ENCODE measurements around the gene ARPC2. TPM values are rescaled to one million over a fixed set of nuclear protein-coding genes. Genes with fewer than 3 reads are reported as not detected.
A peak's percentile ranks its signal among the peaks of the same experiment; 100 is the strongest.
"Not testable (repeated sequence)": the region's sequence is repeated elsewhere in the genome, so short reads cannot be mapped to it uniquely, and the experiment has no call there.

The ARPC2 gene
- total and polyA plus RNA-seq, 2 of the 13 experiments (the other 11 are each of a cell fraction or from before 2014, with no cell fraction given): 168 to 303 TPM

DNA sequence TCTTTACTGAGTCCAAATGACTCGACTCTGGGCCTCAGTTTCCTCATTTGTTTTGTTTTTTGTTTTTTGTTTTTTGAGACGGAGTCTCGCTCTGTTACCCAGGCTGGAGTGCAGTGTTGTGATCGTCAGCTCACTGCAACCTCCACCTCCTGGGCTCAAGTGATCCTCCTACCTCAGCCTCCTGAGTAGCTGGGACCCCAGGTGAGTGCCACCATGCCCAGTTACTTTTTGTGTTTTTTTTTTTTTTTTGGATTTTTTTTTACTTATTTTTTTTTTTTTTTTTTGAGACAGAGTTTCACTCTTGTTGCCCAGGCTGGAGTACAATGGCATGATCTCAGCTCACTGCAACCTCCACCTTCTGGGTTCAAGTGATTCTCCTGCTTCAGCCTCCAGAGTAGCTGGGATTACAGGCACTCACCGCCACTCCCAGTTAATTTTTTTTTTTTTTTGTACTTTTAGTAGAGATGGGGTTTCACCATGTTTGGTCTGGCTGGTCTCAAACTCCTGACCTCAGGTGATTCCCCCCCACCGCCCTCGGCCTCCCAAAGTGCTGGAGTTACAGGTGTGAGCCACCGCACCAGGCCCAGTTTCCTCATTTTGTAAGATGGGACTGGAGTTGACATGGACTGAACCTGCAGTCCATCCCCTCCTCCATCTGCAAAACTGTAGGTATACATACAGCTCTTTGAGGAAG lies 56.4 kb downstream of the ARPC2 start:
- intact Hi-C loops (cut with micrococcal nuclease; ENCODE audit: unreplicated experiment) (loop anchor here (5.0 kb wide), 2 partner anchors 56 to 86 kb away; partner anchors contain the start of gene ARPC2), in situ Hi-C loops (cut with HindIII; ENCODE audit: extremely low pct_ligation_motif_present, low pct_unique_long_range_greater_than_20kb) (loop anchor here (5.0 to 10.0 kb wide), 2 partner anchors 191 to 374 kb away; no protein-coding TSS in a partner anchor)
- H3K4me2 ChIP-seq (ENCODE audit: low read depth, low read length); H3K9me3 ChIP-seq (ENCODE audit: low read length); FAIRE-seq; H4K20me1 ChIP-seq (ENCODE audit: insufficient read depth, low read length); BruUV-seq (replicated peaks); H3K27ac ChIP-seq (ENCODE audit: extremely low read length, insufficient read depth, low read length); ATAC-seq; H3K9ac ChIP-seq (ENCODE audit: insufficient read depth, low read depth, low read length); H2AFZ ChIP-seq (ENCODE audit: low read length); H3K27me3 ChIP-seq (ENCODE audit: control insufficient read depth in 1 of 2, insufficient read depth in 2 of 2, low read length in 2 of 2); H3K4me3 ChIP-seq (replicated peaks in 1 of 3; ENCODE audit: insufficient read depth in 1 of 3, low read depth in 2 of 3, low read length in 3 of 3); DNase-seq (ENCODE audit: low spot score): not testable (repeated sequence)
- Histone ChIP-seq H3K4me1 (ENCODE audit: insufficient read depth, low read length) (peaks cover 29% of the 10 kb centered on the region), H3K79me2 (ENCODE audit: insufficient read depth, low read length) (peaks cover 21% of the 10 kb centered on the region), H3K36me3 (replicated peaks in 1 of 2; ENCODE audit: control insufficient read depth in 1 of 2, insufficient read depth in 2 of 2, low read length in 2 of 2) (peaks cover 28 to 49% of the 10 kb centered on the region in 2 experiments)
- ChIA-PET CTCF (ENCODE audit: low intra/inter-chr PET ratio, low total read pairs) (interaction anchor here (0.9 to 2.0 kb wide), 10 partner anchors 14 to 244 kb away, joined by 3 to 13 read pairs (median 6); partner anchors contain the start of genes CATIP and TMBIM1), POLR2A (interaction anchor here (1.0 to 7.5 kb wide), 4 partner anchors 12 to 127 kb away, joined by 4 to 121 read pairs (median 59); partner anchors contain the start of genes CTDSP1 and TMBIM1)
- WGBS (ENCODE audit: low lambda C conversion rate): 97% methylated on average over 8 of the region's 8 CpGs
- TF ChIP-seq ZNF563 (CRISPR knock-in tag; IDR thresholded peaks at IDR 0.05): peak; percentile 49; the same call in 1 of the 2 replicates
- 0 out of 2 replicates have a peak, but pooled peaks have one; percentile 5 for TF ChIP-seq HIVEP1 (CRISPR knock-in tag; IDR thresholded peaks at IDR 0.05)
- TF ChIP-seq ZNF460 (CRISPR knock-in tag; IDR thresholded peaks at IDR 0.05; ENCODE audit: borderline replicate concordance): peak; percentile 49; the same call in 1 of the 2 replicates
- TF ChIP-seq CCDC6 (CRISPR knock-in tag; IDR thresholded peaks at IDR 0.05): 0 out of 2 replicates have a peak, but pooled peaks have one; percentile 30
- TF ChIP-seq, protein P1, sequence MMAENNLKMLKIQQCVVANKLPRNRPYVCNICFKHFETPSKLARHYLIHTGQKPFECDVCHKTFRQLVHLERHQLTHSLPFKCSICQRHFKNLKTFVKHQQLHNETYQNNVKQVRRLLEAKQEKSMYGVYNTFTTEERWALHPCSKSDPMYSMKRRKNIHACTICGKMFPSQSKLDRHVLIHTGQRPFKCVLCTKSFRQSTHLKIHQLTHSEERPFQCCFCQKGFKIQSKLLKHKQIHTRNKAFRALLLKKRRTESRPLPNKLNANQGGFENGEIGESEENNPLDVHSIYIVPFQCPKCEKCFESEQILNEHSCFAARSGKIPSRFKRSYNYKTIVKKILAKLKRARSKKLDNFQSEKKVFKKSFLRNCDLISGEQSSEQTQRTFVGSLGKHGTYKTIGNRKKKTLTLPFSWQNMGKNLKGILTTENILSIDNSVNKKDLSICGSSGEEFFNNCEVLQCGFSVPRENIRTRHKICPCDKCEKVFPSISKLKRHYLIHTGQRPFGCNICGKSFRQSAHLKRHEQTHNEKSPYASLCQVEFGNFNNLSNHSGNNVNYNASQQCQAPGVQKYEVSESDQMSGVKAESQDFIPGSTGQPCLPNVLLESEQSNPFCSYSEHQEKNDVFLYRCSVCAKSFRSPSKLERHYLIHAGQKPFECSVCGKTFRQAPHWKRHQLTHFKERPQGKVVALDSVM (CRISPR knock-in tag; IDR thresholded peaks at IDR 0.05): 0 out of 2 replicates have a peak, but pooled peaks have one; percentile 13
- TF ChIP-seq ZNF564 (CRISPR knock-in tag; IDR thresholded peaks at IDR 0.05): 0 out of 2 replicates have a peak, but pooled peaks have one; percentile 11
